Measurements from ENCODE around the gene TAGLN.
A peak's percentile ranks its signal among the peaks of the same experiment; 100 is the strongest.

The TAGLN gene

GRCh38 chr11:117230286-117230961, 31.3 kb downstream of the TAGLN start:
- H4K8ac ChIP-seq (ENCODE audit: low read depth, low read length) = no peak overlapping the region
- no CpG with 5 or more reads among the region's 12 CpGs for WGBS, 2 donors (ENCODE audit: extremely low coverage in 2 of 2, insufficient read length in 2 of 2, insufficient replicate concordance in 1 of 2)
- no peak overlapping the region for H3K4me2 ChIP-seq (ENCODE audit: insufficient read depth, low read length, poor library complexity, severe bottlenecking)
- peaks cover 13 to 43% of the 10 kb centered on the region in 2 donors for H3K36me3 ChIP-seq (replicated peaks in 1 of 2; ENCODE audit: control insufficient read depth in 2 of 2, insufficient read depth in 2 of 2, low read length in 2 of 2)
- no peak overlapping the region for H3K4ac ChIP-seq (ENCODE audit: low read length)
- peaks cover 4% of the 10 kb centered on the region for H3K79me1 ChIP-seq (ENCODE audit: low read depth, low read length)
- no peak overlapping the region for H3K9ac ChIP-seq (ENCODE audit: low read depth, low read length, poor library complexity)
- H3K4me1 ChIP-seq (ENCODE audit: control insufficient read depth in 2 of 2, insufficient read depth in 1 of 2, low read depth in 1 of 2, low read length in 2 of 2) = peaks cover 1 to 6% of the 10 kb centered on the region in 2 donors
- H3K14ac ChIP-seq (ENCODE audit: low read length) = no peak overlapping the region
- no peak overlapping the region for H3K18ac ChIP-seq (ENCODE audit: low read length)
- no peak overlapping the region for H2AK5ac ChIP-seq (ENCODE audit: low read depth, low read length)
- DNase-seq (ENCODE audit: low spot score) = no peak
- no peak overlapping the region for H2BK15ac ChIP-seq (ENCODE audit: low read length)
- H2BK5ac ChIP-seq (ENCODE audit: low read length) = no peak overlapping the region
- no peak overlapping the region for H2BK12ac ChIP-seq (ENCODE audit: low read length)
- H3K23ac ChIP-seq (ENCODE audit: low read depth, low read length, poor library complexity) = no peak overlapping the region
- peak overlapping the region in 1 of 2 donors; percentile 99 for H3K4me3 ChIP-seq (ENCODE audit: low read length in 2 of 2)
- no peak overlapping the region for H2AFZ ChIP-seq (ENCODE audit: low read length)
- H2BK120ac ChIP-seq (ENCODE audit: low read depth, low read length) = no peak overlapping the region
- no peaks in the 10 kb centered on the region for H3K9me3 ChIP-seq (replicated peaks in 1 of 2; ENCODE audit: control insufficient read depth in 2 of 2, insufficient read depth in 1 of 2, low read depth in 1 of 2, low read length in 2 of 2)
- H3K27me3 ChIP-seq (ENCODE audit: control insufficient read depth in 3 of 3, insufficient read depth in 3 of 3, low read depth in 1 of 3, low read length in 3 of 3) = no peaks in the 10 kb centered on the region
- H4K91ac ChIP-seq (ENCODE audit: low read depth, low read length, poor library complexity) = no peak overlapping the region
- H3K27ac ChIP-seq (replicated peaks; ENCODE audit: low read length) = no peak overlapping the region

- Histone ChIP-seq H2BK120ac (ENCODE audit: low read depth, low read length) (no peak overlapping the region), H3K4me3 (ENCODE audit: low read length in 2 of 2) (peak overlapping the region; percentile 89 to 99), H4K8ac (ENCODE audit: low read depth, low read length) (no peak overlapping the region), H3K79me1 (ENCODE audit: low read depth, low read length) (peaks cover 2% of the 10 kb centered on the region), H2BK12ac (ENCODE audit: low read length) (no peak overlapping the region), H3K27ac (replicated peaks; ENCODE audit: low read length) (peak overlapping the region; percentile 17), H3K9ac (ENCODE audit: low read depth, low read length, poor library complexity) (peak overlapping the region; percentile 93), H2AK5ac (ENCODE audit: low read depth, low read length) (no peak overlapping the region), H3K9me3 (replicated peaks in 1 of 2; ENCODE audit: control insufficient read depth in 2 of 2, insufficient read depth in 1 of 2, low read depth in 1 of 2, low read length in 2 of 2) (no peaks in the 10 kb centered on the region), H3K4me1 (ENCODE audit: control insufficient read depth in 2 of 2, insufficient read depth in 1 of 2, low read depth in 1 of 2, low read length in 2 of 2) (peaks cover 1 to 6% of the 10 kb centered on the region in 2 donors), H3K18ac (ENCODE audit: low read length) (peak overlapping the region; percentile 46), H2AFZ (ENCODE audit: low read length) (peak overlapping the region; percentile 100), H3K27me3 (ENCODE audit: control insufficient read depth in 3 of 3, insufficient read depth in 3 of 3, low read depth in 1 of 3, low read length in 3 of 3) (no peaks in the 10 kb centered on the region), H3K4me2 (ENCODE audit: insufficient read depth, low read length, poor library complexity, severe bottlenecking) (peak overlapping the region; percentile 92), H2BK5ac (ENCODE audit: low read length) (no peak overlapping the region), H3K4ac (ENCODE audit: low read length) (no peak overlapping the region), H3K36me3 (replicated peaks in 1 of 2; ENCODE audit: control insufficient read depth in 2 of 2, insufficient read depth in 2 of 2, low read length in 2 of 2) (peaks cover 8 to 45% of the 10 kb centered on the region in 2 donors), H4K91ac (ENCODE audit: low read depth, low read length, poor library complexity) (no peak overlapping the region), H3K23ac (ENCODE audit: low read depth, low read length, poor library complexity) (no peak overlapping the region), H2BK15ac (ENCODE audit: low read length) (no peak overlapping the region), H3K14ac (ENCODE audit: low read length) (no peak overlapping the region)
- no peak for DNase-seq (ENCODE audit: low spot score)
- whole genome bisulfite sequencing, 2 donors (ENCODE audit: extremely low coverage in 2 of 2, insufficient read length in 2 of 2, insufficient replicate concordance in 1 of 2) = 100% methylated on average over 1 of the region's 14 CpGs; no CpG with 5 or more reads in 1 of the 2 donors
Observed at GRCh38 chr11:117230999-117231841, 32.0 kb downstream of the TAGLN start.

- Histone ChIP-seq H3K36me3 (replicated peaks in 1 of 2; ENCODE audit: control insufficient read depth in 2 of 2, insufficient read depth in 2 of 2, low read length in 2 of 2) (peaks cover 8 to 48% of the 10 kb centered on the region in 2 donors), H2AFZ (ENCODE audit: low read length) (peak within 1 kb of the TSS; percentile 100), H3K23ac (ENCODE audit: low read depth, low read length, poor library complexity) (no peak within 1 kb of the TSS), H2BK5ac (ENCODE audit: low read length) (no peak within 1 kb of the TSS), H2BK15ac (ENCODE audit: low read length) (no peak within 1 kb of the TSS), H3K4me1 (ENCODE audit: control insufficient read depth in 2 of 2, insufficient read depth in 1 of 2, low read depth in 1 of 2, low read length in 2 of 2) (peaks cover 1 to 6% of the 10 kb centered on the region in 2 donors), H3K27me3 (ENCODE audit: control insufficient read depth in 3 of 3, insufficient read depth in 3 of 3, low read depth in 1 of 3, low read length in 3 of 3) (no peaks in the 10 kb centered on the region), H2BK12ac (ENCODE audit: low read length) (no peak within 1 kb of the TSS), H4K8ac (ENCODE audit: low read depth, low read length) (no peak within 1 kb of the TSS), H3K4me3 (ENCODE audit: low read length in 2 of 2) (peak within 1 kb of the TSS; percentile 92 to 99), H3K79me1 (ENCODE audit: low read depth, low read length) (peaks cover 2% of the 10 kb centered on the region), H3K4me2 (ENCODE audit: insufficient read depth, low read length, poor library complexity, severe bottlenecking) (peak within 1 kb of the TSS; percentile 92), H2AK5ac (ENCODE audit: low read depth, low read length) (peak within 1 kb of the TSS; percentile 20), H3K14ac (ENCODE audit: low read length) (no peak within 1 kb of the TSS), H3K9ac (ENCODE audit: low read depth, low read length, poor library complexity) (peak within 1 kb of the TSS; percentile 93), H2BK120ac (ENCODE audit: low read depth, low read length) (no peak within 1 kb of the TSS), H3K27ac (replicated peaks; ENCODE audit: low read length) (peak within 1 kb of the TSS; percentile 65), H4K91ac (ENCODE audit: low read depth, low read length, poor library complexity) (no peak within 1 kb of the TSS), H3K4ac (ENCODE audit: low read length) (no peak within 1 kb of the TSS), H3K18ac (ENCODE audit: low read length) (peak within 1 kb of the TSS; percentile 46), H3K9me3 (replicated peaks in 1 of 2; ENCODE audit: control insufficient read depth in 2 of 2, insufficient read depth in 1 of 2, low read depth in 1 of 2, low read length in 2 of 2) (no peaks in the 10 kb centered on the region)
- no peak for DNase-seq (ENCODE audit: low spot score)
- WGBS, 2 donors (ENCODE audit: extremely low coverage in 2 of 2, insufficient read length in 2 of 2, insufficient replicate concordance in 1 of 2) = no CpG with 5 or more reads among the region's 13 CpGs
Observed at GRCh38 chr11:117231842-117232091, 32.6 kb downstream of the TAGLN start, which contains the start of gene PCSK7. Gene PCSK7, minus strand, starts transcription at chr11:117232073. Its CDS starts 2,229 bp downstream, at chr11:117229844.

All from neuronal stem cell (in vitro differentiated cells).